Astrocyte (in vitro differentiated cells and primary cell): ENCODE measurements around the gene TDP1. TPM values are rescaled to one million over a fixed set of nuclear protein-coding genes. Genes with fewer than 3 reads are reported as not detected.

Experiments
- DNase-seq: peaks from one replicate; pipeline ENCODE4 v3.0.0-alpha.2; 2010; ENCODE audit warnings: low read depth
- FAIRE-seq: peaks from 2 replicates; lab custom pipeline; 2011; peaks lifted over from hg19 to GRCh38; lab: Jason Lieb, UNC
- H2AFZ ChIP-seq: 2 replicates; pipeline ENCODE4 v1.6.0; 2012; ENCODE audit warnings: low read depth, low read length, inconsistent platforms
- H3K27ac ChIP-seq: 2 replicates; pipeline ENCODE4 v1.5.1; 2011; ENCODE audit warnings: low read depth, low read length, inconsistent platforms
- H3K27me3 ChIP-seq: 2 replicates; pipeline ENCODE4 v1.6.0; 2011; ENCODE audit warnings: low read length, inconsistent platforms; ENCODE audit not compliant: insufficient read depth
- H3K36me3 ChIP-seq: 2 replicates; pipeline ENCODE4 v1.5.1; 2011; ENCODE audit warnings: low read length, inconsistent platforms; ENCODE audit not compliant: insufficient read depth
- H3K4me1 ChIP-seq: 2 replicates; pipeline ENCODE4 v1.5.1; 2011; ENCODE audit warnings: low read length, inconsistent platforms; ENCODE audit not compliant: insufficient read depth
- H3K4me2 ChIP-seq: 2 replicates; pipeline ENCODE4 v1.6.0; 2012; ENCODE audit warnings: low read length, inconsistent platforms
- H3K4me3 ChIP-seq: 2 replicates; pipeline ENCODE4 v1.5.1; 2011; ENCODE audit warnings: low read depth, mild to moderate bottlenecking, low read length, inconsistent platforms; ENCODE audit not compliant: insufficient read depth
- H3K79me2 ChIP-seq: 2 replicates; pipeline ENCODE4 v1.6.0; 2012; ENCODE audit warnings: mild to moderate bottlenecking, low read length, inconsistent platforms; ENCODE audit not compliant: insufficient read depth
- H3K9ac ChIP-seq: 2 replicates; pipeline ENCODE4 v1.6.0; 2012; ENCODE audit warnings: mild to moderate bottlenecking, low read length, inconsistent platforms
- H3K9me3 ChIP-seq: 2 replicates; pipeline ENCODE4 v1.5.1; 2012; ENCODE audit warnings: low read depth, mild to moderate bottlenecking, low read length, inconsistent platforms; ENCODE audit not compliant: insufficient read depth
- H4K20me1 ChIP-seq: 2 replicates; pipeline ENCODE4 v1.6.0; 2012; ENCODE audit warnings: low read length, inconsistent platforms; ENCODE audit not compliant: insufficient read depth
- H3K27ac Mint-ChIP-seq: one replicate; pipeline ENCODE4 v1.8.0; 2021; ENCODE audit warnings: mild to moderate bottlenecking, mixed read lengths; ENCODE audit not compliant: unreplicated experiment
- H3K27me3 Mint-ChIP-seq: one replicate; pipeline ENCODE4 v1.8.0; 2021; ENCODE audit warnings: low read depth, mixed read lengths; ENCODE audit not compliant: unreplicated experiment
- H3K36me3 Mint-ChIP-seq: one replicate; pipeline ENCODE4 v1.8.0; 2021; ENCODE audit warnings: low read depth, mixed read lengths; ENCODE audit not compliant: unreplicated experiment
- H3K4me1 Mint-ChIP-seq: one replicate; pipeline ENCODE4 v1.8.0; 2021; ENCODE audit warnings: low read depth, mixed read lengths; ENCODE audit not compliant: unreplicated experiment
- H3K4me3 Mint-ChIP-seq: one replicate; pipeline ENCODE4 v1.8.0; 2021; ENCODE audit warnings: mild to moderate bottlenecking, moderate library complexity, mixed read lengths; ENCODE audit not compliant: unreplicated experiment
- H3K9me3 Mint-ChIP-seq: one replicate; pipeline ENCODE4 v1.8.0; 2021; ENCODE audit warnings: mild to moderate bottlenecking, mixed read lengths; ENCODE audit not compliant: unreplicated experiment
- CTCF ChIP-seq: IDR thresholded peaks from 2 replicates; pipeline ENCODE4 v1.5.1; 2011; ENCODE audit warnings: low read depth, mild to moderate bottlenecking, inconsistent platforms, low read length, moderate library complexity; ENCODE audit not compliant: insufficient read depth
- EZH2 ChIP-seq: IDR thresholded peaks from 2 replicates; pipeline ENCODE4 v1.6.1; 2012; ENCODE audit warnings: mild to moderate bottlenecking, low read length, inconsistent platforms; ENCODE audit not compliant: insufficient read depth
- total RNA-seq: library from RNA; stranded (reverse); gene quantifications from 2 replicates; pipeline ENCODE4 v1.2.1, GENCODE V29; 2021

The TDP1 gene
- total RNA-seq, 1 donor from 2014 or later, result 17.0 TPM

GRCh38 chr14:90042496-90043252 lies 86.9 kb downstream of the TDP1 start:
- H4K20me1 ChIP-seq, result no peaks in the 10 kb centered on the region
- FAIRE-seq (no peak), DNase-seq (no peak)
- Mint-ChIP-seq H3K4me3 (no peak overlapping the region), H3K27me3 (no peaks in the 10 kb centered on the region), H3K36me3 (peaks cover 5% of the 10 kb centered on the region), H3K9me3 (no peaks in the 10 kb centered on the region), H3K4me1 (peaks cover 4% of the 10 kb centered on the region), H3K27ac (no peak overlapping the region)
- no peak overlapping the region for H3K9ac ChIP-seq
- no peaks in the 10 kb centered on the region for H3K36me3 ChIP-seq
- no peak overlapping the region for H3K27ac ChIP-seq
- TF ChIP-seq CTCF (no peak), EZH2 (no peak)
- H3K9me3 ChIP-seq, result no peaks in the 10 kb centered on the region
- no peaks in the 10 kb centered on the region for H3K79me2 ChIP-seq
- no peak overlapping the region for H3K4me3 ChIP-seq
- peaks cover 6% of the 10 kb centered on the region for H3K4me1 ChIP-seq
- no peak overlapping the region for H3K4me2 ChIP-seq
- no peaks in the 10 kb centered on the region for H3K27me3 ChIP-seq
- no peak overlapping the region for H2AFZ ChIP-seq

GRCh38 chr14:90045616-90046015 lies 89.9 kb downstream of the TDP1 start:
- no peaks in the 10 kb centered on the region for H3K9me3 ChIP-seq
- TF ChIP-seq CTCF (no peak), EZH2 (no peak)
- Mint-ChIP-seq H3K4me3 (no peak overlapping the region), H3K27me3 (peaks cover under 1% of the 10 kb centered on the region), H3K4me1 (no peaks in the 10 kb centered on the region), H3K9me3 (no peaks in the 10 kb centered on the region), H3K27ac (no peak overlapping the region), H3K36me3 (peaks cover 6% of the 10 kb centered on the region)
- H3K4me2 ChIP-seq, result no peak overlapping the region
- H4K20me1 ChIP-seq, result no peaks in the 10 kb centered on the region
- no peaks in the 10 kb centered on the region for H3K4me1 ChIP-seq
- FAIRE-seq (no peak), DNase-seq (no peak)
- no peak overlapping the region for H2AFZ ChIP-seq
- H3K36me3 ChIP-seq, result no peaks in the 10 kb centered on the region
- H3K9ac ChIP-seq, result no peak overlapping the region
- H3K4me3 ChIP-seq, result no peak overlapping the region
- H3K27ac ChIP-seq, result no peak overlapping the region
- H3K79me2 ChIP-seq, result no peaks in the 10 kb centered on the region
- H3K27me3 ChIP-seq, result no peaks in the 10 kb centered on the region

- Histone ChIP-seq H3K4me1 (peaks cover 4% of the 10 kb centered on the region), H3K4me2 (no peak overlapping the region), H2AFZ (no peak overlapping the region), H3K9me3 (no peaks in the 10 kb centered on the region), H3K79me2 (no peaks in the 10 kb centered on the region), H3K27ac (no peak overlapping the region), H3K36me3 (no peaks in the 10 kb centered on the region), H3K9ac (no peak overlapping the region), H4K20me1 (no peaks in the 10 kb centered on the region), H3K27me3 (no peaks in the 10 kb centered on the region), H3K4me3 (no peak overlapping the region)
- peaks cover 12% of the 10 kb centered on the region for H3K27me3 Mint-ChIP-seq
- no peak overlapping the region for H3K27ac Mint-ChIP-seq
- no peak for FAIRE-seq
- no peaks in the 10 kb centered on the region for H3K9me3 Mint-ChIP-seq
- H3K4me1 Mint-ChIP-seq, result no peaks in the 10 kb centered on the region
- peaks cover 3% of the 10 kb centered on the region for H3K36me3 Mint-ChIP-seq
- no peak overlapping the region for H3K4me3 Mint-ChIP-seq
- DNase-seq, result no peak
- TF ChIP-seq CTCF (no peak), EZH2 (no peak)
Observed at GRCh38 chr14:90049390-90049789, 93.7 kb downstream of the TDP1 start.
